ENCODE data around the gene CFAP126. TPM values are rescaled to one million over a fixed set of nuclear protein-coding genes. Genes with fewer than 3 reads are reported as not detected.

Gene CFAP126
- total RNA-seq, 1 donor from 2014 or later = not detected

- no peak overlapping the region for H3K4me3 Mint-ChIP-seq
- peak; percentile 75 for TF ChIP-seq CTCF (IDR thresholded peaks at IDR 0.05; ENCODE audit: unreplicated experiment)
- H3K9me3 Mint-ChIP-seq = no peaks in the 10 kb centered on the region
- H3K27ac Mint-ChIP-seq = no peak overlapping the region
- peaks cover 4% of the 10 kb centered on the region for H3K4me1 Mint-ChIP-seq
- DNase-seq (ENCODE audit: low spot score in 2 of 2, unreplicated experiment in 2 of 2) = no peak
- no peaks in the 10 kb centered on the region for H3K27me3 Mint-ChIP-seq (ENCODE audit: low read depth)
- H3K36me3 Mint-ChIP-seq = no peaks in the 10 kb centered on the region
These were observed 14.7 kb upstream of the CFAP126 start for GRCh38 chr1:161382214-161383019.

GRCh38 chr1:161381707-161382106 is 14.0 kb upstream of the CFAP126 start:
- Mint-ChIP-seq H3K27ac (no peak overlapping the region), H3K27me3 (ENCODE audit: low read depth) (no peaks in the 10 kb centered on the region), H3K36me3 (no peaks in the 10 kb centered on the region), H3K4me1 (peaks cover 4% of the 10 kb centered on the region), H3K9me3 (no peaks in the 10 kb centered on the region), H3K4me3 (no peak overlapping the region)
- no peak for DNase-seq (ENCODE audit: low spot score in 2 of 2, unreplicated experiment in 2 of 2)
- TF ChIP-seq CTCF (IDR thresholded peaks at IDR 0.05; ENCODE audit: unreplicated experiment) = no peak

- Mint-ChIP-seq H3K4me3 (peak overlapping the region; percentile 61), H3K27me3 (ENCODE audit: low read depth) (no peaks in the 10 kb centered on the region), H3K9me3 (no peaks in the 10 kb centered on the region), H3K4me1 (peaks cover 4% of the 10 kb centered on the region), H3K36me3 (no peaks in the 10 kb centered on the region), H3K27ac (no peak overlapping the region)
- DNase-seq (ENCODE audit: low spot score in 2 of 2, unreplicated experiment in 2 of 2) = no peak
- no peak for TF ChIP-seq CTCF (IDR thresholded peaks at IDR 0.05; ENCODE audit: unreplicated experiment)
These were observed 11.4 kb upstream of the CFAP126 start for GRCh38 chr1:161379071-161379470.

- H3K36me3 Mint-ChIP-seq = no peaks in the 10 kb centered on the region
These were observed 10.3 kb upstream of the CFAP126 start for GRCh38 chr1:161378014-161378413.

GRCh38 chr1:161374373-161374772 is 6.7 kb upstream of the CFAP126 start:
- no peaks in the 10 kb centered on the region for H3K4me1 Mint-ChIP-seq
- H3K27ac Mint-ChIP-seq = no peak overlapping the region
- H3K4me3 Mint-ChIP-seq = no peak overlapping the region
- H3K36me3 Mint-ChIP-seq = no peaks in the 10 kb centered on the region
- DNase-seq (ENCODE audit: low spot score in 2 of 2, unreplicated experiment in 2 of 2) = no peak
- no peaks in the 10 kb centered on the region for H3K27me3 Mint-ChIP-seq (ENCODE audit: low read depth)
- no peak for TF ChIP-seq CTCF (IDR thresholded peaks at IDR 0.05; ENCODE audit: unreplicated experiment)
- H3K9me3 Mint-ChIP-seq = no peaks in the 10 kb centered on the region

More at GRCh38 chr1:161378014-161378413, 10.3 kb upstream of the CFAP126 start:
- no peak for TF ChIP-seq CTCF (IDR thresholded peaks at IDR 0.05; ENCODE audit: unreplicated experiment)
- Mint-ChIP-seq H3K27me3 (ENCODE audit: low read depth) (no peaks in the 10 kb centered on the region), H3K27ac (no peak overlapping the region), H3K9me3 (no peaks in the 10 kb centered on the region), H3K4me3 (no peak overlapping the region), H3K4me1 (peaks cover 4% of the 10 kb centered on the region)
- DNase-seq (ENCODE audit: low spot score in 2 of 2, unreplicated experiment in 2 of 2) = no peak
